Fibroblast of lung (primary cell): Measurements from ENCODE around the gene ELMOD1.

Experiments
- EZH2 ChIP-seq: IDR thresholded peaks from 2 replicates; pipeline ENCODE4 v1.5.1; 2012; ENCODE audit warnings: low read length, control low read depth, mild to moderate bottlenecking; ENCODE audit errors: missing control alignments
- TF ChIP-seq, protein P1 (sequence below), 2 donors: IDR thresholded peaks in 1 of 2; conservative IDR thresholded peaks in 1 of 2; 1 replicate in 1 of 2; 2 replicates in 1 of 2; pipeline ENCODE4 v1.5.1; 2011 to 2012; ENCODE audit warnings: low read length in 2 of 2, control low read depth in 1 of 2, inconsistent platforms in 1 of 2, low read depth in 1 of 2, mild to moderate bottlenecking in 1 of 2

- TF ChIP-seq, protein P1, sequence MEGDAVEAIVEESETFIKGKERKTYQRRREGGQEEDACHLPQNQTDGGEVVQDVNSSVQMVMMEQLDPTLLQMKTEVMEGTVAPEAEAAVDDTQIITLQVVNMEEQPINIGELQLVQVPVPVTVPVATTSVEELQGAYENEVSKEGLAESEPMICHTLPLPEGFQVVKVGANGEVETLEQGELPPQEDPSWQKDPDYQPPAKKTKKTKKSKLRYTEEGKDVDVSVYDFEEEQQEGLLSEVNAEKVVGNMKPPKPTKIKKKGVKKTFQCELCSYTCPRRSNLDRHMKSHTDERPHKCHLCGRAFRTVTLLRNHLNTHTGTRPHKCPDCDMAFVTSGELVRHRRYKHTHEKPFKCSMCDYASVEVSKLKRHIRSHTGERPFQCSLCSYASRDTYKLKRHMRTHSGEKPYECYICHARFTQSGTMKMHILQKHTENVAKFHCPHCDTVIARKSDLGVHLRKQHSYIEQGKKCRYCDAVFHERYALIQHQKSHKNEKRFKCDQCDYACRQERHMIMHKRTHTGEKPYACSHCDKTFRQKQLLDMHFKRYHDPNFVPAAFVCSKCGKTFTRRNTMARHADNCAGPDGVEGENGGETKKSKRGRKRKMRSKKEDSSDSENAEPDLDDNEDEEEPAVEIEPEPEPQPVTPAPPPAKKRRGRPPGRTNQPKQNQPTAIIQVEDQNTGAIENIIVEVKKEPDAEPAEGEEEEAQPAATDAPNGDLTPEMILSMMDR (conservative IDR thresholded peaks at IDR 0.05 in 1 of 2, IDR thresholded peaks at IDR 0.05 in 1 of 2; ENCODE audit: low read depth in 1 of 2, low read length in 2 of 2): no peak
- TF ChIP-seq EZH2: no peak
Measured at GRCh38 chr11:107678632-107678971, 87.7 kb downstream of the ELMOD1 start.
